Effector memory CD4-positive, alpha-beta T cell (primary cell): ENCODE results near the gene AREL1.

Experiments used
- DNase-seq, 3 donors: peaks; one replicate each; pipeline ENCODE4 v3.0.0-alpha.2; 2020
- H3K27ac ChIP-seq: 2 replicates; pipeline ENCODE4 v1.7.0; 2013; ENCODE audit warnings: mild to moderate bottlenecking, low read length, moderate library complexity; ENCODE audit not compliant: insufficient read depth, poor library complexity, severe bottlenecking
- H3K27me3 ChIP-seq: replicated peaks from 2 replicates; pipeline ENCODE4 v1.7.0; 2013; ENCODE audit warnings: mild to moderate bottlenecking, low read length; ENCODE audit not compliant: insufficient read depth, control insufficient read depth, poor library complexity, severe bottlenecking
- H3K36me3 ChIP-seq: 2 replicates; pipeline ENCODE4 v1.7.0; 2013; ENCODE audit warnings: mild to moderate bottlenecking, low read length, moderate library complexity; ENCODE audit not compliant: control insufficient read depth, insufficient read depth
- H3K4me1 ChIP-seq: 2 replicates; pipeline ENCODE4 v1.7.0; 2013; ENCODE audit warnings: low read length, mild to moderate bottlenecking; ENCODE audit not compliant: control insufficient read depth, insufficient read depth, poor library complexity, severe bottlenecking
- H3K4me3 ChIP-seq: 2 replicates; pipeline ENCODE4 v1.7.0; 2013; ENCODE audit warnings: low read length, low read depth, mild to moderate bottlenecking; ENCODE audit not compliant: insufficient read depth, poor library complexity, severe bottlenecking
- H3K9me3 ChIP-seq: 2 replicates; pipeline ENCODE4 v1.7.0; 2013; ENCODE audit warnings: mild to moderate bottlenecking, low read length, moderate library complexity; ENCODE audit not compliant: control insufficient read depth

AREL1 gene

GRCh38 chr14:74664717-74665116 lies 48.2 kb downstream of the AREL1 start:
- no peak for DNase-seq
- H3K36me3 ChIP-seq = peaks cover 55% of the 10 kb centered on the region
- H3K27ac ChIP-seq = no peak overlapping the region
- no peak overlapping the region for H3K4me3 ChIP-seq
- H3K27me3 ChIP-seq = no peaks in the 10 kb centered on the region
- H3K9me3 ChIP-seq = no peaks in the 10 kb centered on the region
- H3K4me1 ChIP-seq = no peaks in the 10 kb centered on the region

- Histone ChIP-seq H3K36me3 (peaks cover 49% of the 10 kb centered on the region), H3K4me3 (no peak overlapping the region)
Measured at GRCh38 chr14:74663884-74664283, 49.0 kb downstream of the AREL1 start.

GRCh38 chr14:74661726-74662450 lies 51.0 kb downstream of the AREL1 start:
- Histone ChIP-seq H3K27me3 (no peaks in the 10 kb centered on the region), H3K4me1 (no peaks in the 10 kb centered on the region), H3K4me3 (no peak overlapping the region), H3K9me3 (no peaks in the 10 kb centered on the region), H3K36me3 (peaks cover 38% of the 10 kb centered on the region), H3K27ac (no peak overlapping the region)
- DNase-seq = no peak

More at GRCh38 chr14:74663884-74664283, 49.0 kb downstream of the AREL1 start:
- Histone ChIP-seq H3K27me3 (no peaks in the 10 kb centered on the region), H3K9me3 (no peaks in the 10 kb centered on the region), H3K4me1 (no peaks in the 10 kb centered on the region), H3K27ac (no peak overlapping the region)
- no peak for DNase-seq

- peaks cover 42% of the 10 kb centered on the region for H3K36me3 ChIP-seq
- H3K4me1 ChIP-seq = no peaks in the 10 kb centered on the region
- no peak overlapping the region for H3K27ac ChIP-seq
- H3K9me3 ChIP-seq = no peaks in the 10 kb centered on the region
- no peak for DNase-seq
- H3K27me3 ChIP-seq = no peaks in the 10 kb centered on the region
- H3K4me3 ChIP-seq = no peak overlapping the region
Measured at GRCh38 chr14:74660863-74661262, 52.0 kb downstream of the AREL1 start.

DNA sequence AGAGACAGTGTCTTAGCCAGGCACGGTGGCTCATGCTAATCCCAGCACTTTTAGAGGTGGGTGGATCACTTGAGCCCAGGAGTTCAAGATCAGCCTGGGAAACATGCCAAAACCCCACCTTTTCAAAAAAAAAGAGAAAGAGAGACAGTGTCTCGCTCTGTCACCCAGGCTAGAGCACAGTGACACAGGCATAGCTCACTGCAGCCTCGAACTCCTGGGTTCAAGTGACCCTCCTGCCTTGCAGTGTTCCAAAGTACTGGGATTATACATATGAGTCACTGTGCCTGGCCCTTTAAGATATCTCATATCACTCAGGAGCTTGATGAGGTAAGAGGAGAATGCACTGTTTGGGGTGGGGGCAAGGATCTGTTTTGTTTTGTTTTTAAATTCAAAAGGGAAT lies 52.7 kb downstream of the AREL1 start:
- Histone ChIP-seq H3K9me3 (no peaks in the 10 kb centered on the region), H3K4me3 (no peak overlapping the region), H3K27me3 (no peaks in the 10 kb centered on the region), H3K4me1 (no peaks in the 10 kb centered on the region), H3K27ac (no peak overlapping the region), H3K36me3 (peaks cover 40% of the 10 kb centered on the region)
- DNase-seq = no peak

DNA sequence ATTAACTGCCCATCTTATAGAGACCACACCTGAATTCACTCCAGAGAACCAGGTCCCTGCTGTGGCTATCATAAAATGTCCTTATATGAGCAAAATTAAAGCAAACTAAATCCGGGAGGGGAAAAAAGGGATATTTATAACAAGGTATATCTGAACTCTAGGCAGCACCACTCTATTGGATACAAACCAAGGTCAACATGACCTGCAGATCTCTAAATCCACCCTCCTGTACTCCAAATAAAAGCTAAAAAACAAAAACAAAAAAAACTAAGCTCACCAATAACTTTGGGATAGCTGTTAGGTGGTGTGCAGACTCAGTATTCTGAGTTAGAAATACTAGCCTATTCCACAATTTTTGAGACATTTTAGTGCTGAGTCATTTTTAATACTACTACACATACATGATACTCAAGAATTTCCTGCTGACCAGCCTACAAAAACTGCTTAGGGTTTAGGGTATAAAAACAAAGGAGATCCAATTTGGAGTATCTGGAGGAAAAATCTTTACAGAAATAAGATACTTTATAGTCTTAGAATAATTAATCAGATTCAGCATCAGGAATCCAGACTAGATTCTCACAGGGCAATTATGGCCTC lies 54.2 kb downstream of the AREL1 start:
- no peak overlapping the region for H3K27ac ChIP-seq
- H3K36me3 ChIP-seq = peaks cover 29% of the 10 kb centered on the region
- no peaks in the 10 kb centered on the region for H3K27me3 ChIP-seq
- H3K9me3 ChIP-seq = no peaks in the 10 kb centered on the region
- no peak for DNase-seq
- H3K4me3 ChIP-seq = no peak overlapping the region
- H3K4me1 ChIP-seq = no peaks in the 10 kb centered on the region

- peaks cover 16% of the 10 kb centered on the region for H3K36me3 ChIP-seq
- no peak overlapping the region for H3K27ac ChIP-seq
- no peak for DNase-seq
- no peaks in the 10 kb centered on the region for H3K9me3 ChIP-seq
- no peak overlapping the region for H3K4me3 ChIP-seq
- no peaks in the 10 kb centered on the region for H3K4me1 ChIP-seq
- H3K27me3 ChIP-seq = no peaks in the 10 kb centered on the region
Measured at GRCh38 chr14:74656964-74657363, 55.9 kb downstream of the AREL1 start.

GRCh38 chr14:74655599-74656395 lies 57.1 kb downstream of the AREL1 start:
- Histone ChIP-seq H3K9me3 (no peaks in the 10 kb centered on the region), H3K4me3 (no peak overlapping the region), H3K4me1 (no peaks in the 10 kb centered on the region), H3K36me3 (peaks cover 16% of the 10 kb centered on the region), H3K27ac (no peak overlapping the region), H3K27me3 (no peaks in the 10 kb centered on the region)
- no peak for DNase-seq

DNA sequence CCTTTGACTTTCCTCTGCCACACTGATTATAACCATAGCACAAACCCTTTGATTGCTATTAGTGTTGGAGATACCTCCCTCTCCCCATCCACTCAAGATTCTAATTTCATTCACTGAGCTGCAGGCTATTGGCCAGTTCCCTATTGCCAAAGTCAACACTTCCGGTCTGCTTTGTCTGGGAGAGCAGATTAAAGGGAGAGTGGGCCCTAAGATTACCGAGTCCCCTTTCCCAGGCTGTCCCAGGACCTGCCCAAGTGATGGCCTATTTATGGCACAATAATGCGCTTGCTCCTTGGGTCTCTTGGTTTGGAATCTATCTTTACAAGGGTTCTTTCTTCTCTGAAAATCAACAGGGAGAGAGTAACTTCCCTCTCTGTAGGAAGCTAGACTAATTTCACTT lies 57.9 kb downstream of the AREL1 start:
- Histone ChIP-seq H3K27ac (no peak overlapping the region), H3K4me1 (no peaks in the 10 kb centered on the region), H3K36me3 (peaks cover 14% of the 10 kb centered on the region)

More for the DNA sequence above, 57.9 kb downstream of the AREL1 start:
- Histone ChIP-seq H3K4me3 (no peak overlapping the region), H3K9me3 (no peaks in the 10 kb centered on the region), H3K27me3 (no peaks in the 10 kb centered on the region)
- DNase-seq = no peak
